ENCODE measurements around the gene MYH10.

The MYH10 gene

DNA sequence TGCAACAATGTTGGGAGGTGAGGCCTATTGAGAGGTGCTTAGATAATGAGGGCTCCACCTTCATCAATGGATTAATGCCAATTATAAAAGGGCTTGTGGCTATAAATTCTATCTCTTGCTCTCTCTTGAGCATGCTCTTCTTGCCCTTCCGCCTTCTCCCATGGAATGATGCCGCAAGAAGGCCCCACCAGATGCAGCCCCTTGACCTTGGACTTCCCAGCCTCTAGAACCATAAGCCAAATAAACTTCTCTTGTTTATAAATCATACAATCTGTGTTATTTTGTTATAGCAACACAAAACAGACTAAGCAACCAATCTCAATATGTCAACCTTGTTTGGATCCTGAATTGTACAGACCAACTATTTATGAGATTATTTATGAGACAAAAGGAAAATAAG lies 20.0 kb downstream of the MYH10 start:
- DNase-seq (ENCODE audit: low read depth in 2 of 3, low spot score in 1 of 3), result no peak

- DNase-seq (ENCODE audit: low read depth in 2 of 3, low spot score in 1 of 3), result no peak
Observed at GRCh38 chr17:8609910-8610309, 20.6 kb downstream of the MYH10 start.

GRCh38 chr17:8608001-8608400 lies 22.5 kb downstream of the MYH10 start:
- DNase-seq (ENCODE audit: low read depth in 2 of 3, low spot score in 1 of 3), result no peak

DNA sequence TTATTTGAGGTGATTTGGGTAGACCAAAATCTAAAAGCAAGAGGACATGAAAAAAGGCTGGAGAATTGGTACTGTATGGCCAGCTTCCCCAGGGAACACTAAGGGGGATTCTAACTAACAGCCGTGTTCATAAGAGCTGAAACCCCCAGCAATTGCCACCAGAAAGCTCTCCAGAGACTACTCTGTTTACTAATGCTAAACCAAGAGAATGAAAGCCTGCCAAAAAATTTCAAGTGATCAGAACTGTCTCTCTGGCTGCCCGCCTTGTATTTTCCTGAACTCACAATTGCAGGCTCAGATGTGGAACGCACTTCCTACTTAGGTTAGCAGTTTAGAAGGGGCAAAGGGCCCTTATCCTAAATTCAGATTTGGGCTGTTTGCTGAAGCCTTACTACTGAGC lies 24.1 kb downstream of the MYH10 start:
- no peak for DNase-seq (ENCODE audit: low read depth in 2 of 3, low spot score in 1 of 3)

GRCh38 chr17:8602679-8603078 lies 27.8 kb downstream of the MYH10 start:
- no peak for DNase-seq (ENCODE audit: low read depth in 2 of 3, low spot score in 1 of 3)

DNA sequence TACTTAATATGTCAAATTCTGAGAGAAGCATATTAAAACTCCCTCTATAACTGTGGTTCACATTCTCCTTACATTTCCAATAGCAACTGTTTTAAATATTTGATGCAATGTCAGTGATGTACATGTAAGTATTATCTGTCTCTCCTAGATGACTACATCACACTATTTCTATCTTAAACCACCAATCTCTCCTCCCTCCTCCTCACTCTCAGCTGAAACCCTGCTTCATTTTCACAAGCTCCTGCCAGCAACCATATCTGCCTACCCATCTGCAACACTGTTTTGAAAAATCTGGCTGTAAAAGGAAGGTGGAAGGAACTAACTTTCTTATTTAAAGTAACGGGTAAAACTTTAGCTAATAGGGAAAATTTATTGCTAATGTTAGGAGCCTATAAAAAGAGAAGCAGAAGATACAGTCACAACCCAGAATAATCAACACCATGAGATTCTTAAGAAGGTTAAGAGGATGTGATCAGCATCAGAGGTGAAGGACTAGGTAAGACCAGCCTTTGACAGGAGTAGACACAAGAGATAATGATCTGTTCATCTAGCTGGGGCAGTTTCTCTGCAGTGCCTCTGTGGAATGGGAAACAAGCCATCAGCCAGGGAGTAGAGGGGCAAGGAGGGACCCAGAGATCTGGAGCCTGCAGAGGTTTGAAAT lies 31.0 kb downstream of the MYH10 start:
- no peak for DNase-seq (ENCODE audit: low read depth in 2 of 3, low spot score in 1 of 3)

- no peak for DNase-seq (ENCODE audit: low read depth in 2 of 3, low spot score in 1 of 3)
Observed at GRCh38 chr17:8598913-8599312, 31.6 kb downstream of the MYH10 start.

DNA sequence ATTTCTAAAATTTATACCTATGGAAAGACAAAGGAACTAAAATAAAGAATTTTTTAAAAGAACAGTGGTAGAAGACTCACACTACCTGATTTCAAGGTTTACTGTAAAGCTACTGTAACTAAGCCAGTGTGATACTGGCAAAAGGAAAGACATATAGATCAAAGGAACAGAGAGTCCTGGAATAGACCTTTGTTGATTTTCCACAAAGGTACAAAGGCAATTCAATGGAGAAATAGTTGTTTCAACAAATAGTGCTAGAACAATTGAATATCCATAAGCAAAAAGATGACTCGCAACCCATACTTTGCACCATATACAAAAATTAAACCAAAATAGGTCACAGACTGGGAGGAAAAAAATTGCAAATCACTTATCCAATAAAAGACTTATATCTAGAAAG lies 36.7 kb downstream of the MYH10 start:
- DNase-seq (ENCODE audit: low read depth in 2 of 3, low spot score in 1 of 3), result no peak

DNA sequence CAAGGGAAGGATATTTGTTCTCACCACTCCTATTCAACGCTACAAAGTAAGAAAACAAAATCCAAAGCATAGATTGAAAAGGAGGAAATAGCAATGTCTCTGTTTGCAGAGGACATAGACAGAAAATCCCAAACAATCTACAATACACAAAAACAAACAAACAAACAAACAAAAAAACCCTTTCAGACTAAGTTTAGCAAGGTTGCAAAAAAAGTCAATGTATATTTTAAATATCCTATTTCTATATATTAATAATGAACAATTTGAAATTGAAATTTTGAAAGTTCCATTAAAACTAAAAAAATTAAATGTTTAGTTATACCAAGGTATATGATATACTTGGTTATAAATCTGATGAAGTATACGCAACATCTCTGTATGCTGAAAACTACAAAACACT lies 37.2 kb downstream of the MYH10 start:
- DNase-seq (ENCODE audit: low read depth in 2 of 3, low spot score in 1 of 3), result no peak

DNA sequence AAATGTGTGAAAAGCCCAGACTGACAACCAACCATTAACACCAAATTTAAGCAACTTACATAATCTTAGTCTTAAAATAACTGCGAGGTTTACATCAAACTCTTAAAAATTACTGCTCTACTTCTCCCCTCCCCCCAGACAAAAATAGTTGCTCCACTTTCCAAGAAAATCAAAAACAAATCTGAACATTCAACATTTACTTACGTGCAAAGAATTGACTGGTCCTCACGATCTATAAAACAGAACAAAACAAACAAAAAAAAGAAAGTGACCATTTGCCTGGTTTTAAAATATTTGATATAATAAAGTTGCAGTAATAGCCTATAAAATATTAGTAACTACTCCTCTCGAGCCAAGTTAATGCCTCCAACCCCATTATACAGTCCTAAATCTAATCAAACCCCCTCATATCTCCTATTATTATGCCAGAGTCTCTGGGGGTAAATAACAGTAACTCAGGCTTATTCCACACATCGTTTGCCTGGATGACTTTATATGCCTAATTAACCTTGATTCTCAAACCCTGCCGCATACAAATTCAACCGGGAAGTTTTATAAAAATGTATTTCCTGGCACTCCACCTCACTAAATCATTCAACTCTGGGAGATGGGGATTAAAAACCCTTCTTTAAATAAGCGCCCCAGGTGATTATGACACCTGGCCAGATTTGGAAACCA lies 41.5 kb downstream of the MYH10 start:
- DNase-seq (ENCODE audit: low read depth in 2 of 3, low spot score in 1 of 3), result no peak

- no peak for DNase-seq (ENCODE audit: low read depth in 2 of 3, low spot score in 1 of 3)
Observed at GRCh38 chr17:8586766-8587165, 43.8 kb downstream of the MYH10 start.

GRCh38 chr17:8585911-8586310 lies 44.6 kb downstream of the MYH10 start:
- no peak for DNase-seq (ENCODE audit: low read depth in 2 of 3, low spot score in 1 of 3)

GRCh38 chr17:8583954-8584353 lies 46.6 kb downstream of the MYH10 start:
- no peak for DNase-seq (ENCODE audit: low read depth in 2 of 3, low spot score in 1 of 3)

GRCh38 chr17:8580952-8581658 lies 49.4 kb downstream of the MYH10 start:
- peak in 1 of 3 donors; percentile 3 for DNase-seq (ENCODE audit: low read depth in 2 of 3, low spot score in 1 of 3)

- no peak for DNase-seq (ENCODE audit: low read depth in 2 of 3, low spot score in 1 of 3)
Observed at GRCh38 chr17:8577868-8578267, 52.7 kb downstream of the MYH10 start.

DNA sequence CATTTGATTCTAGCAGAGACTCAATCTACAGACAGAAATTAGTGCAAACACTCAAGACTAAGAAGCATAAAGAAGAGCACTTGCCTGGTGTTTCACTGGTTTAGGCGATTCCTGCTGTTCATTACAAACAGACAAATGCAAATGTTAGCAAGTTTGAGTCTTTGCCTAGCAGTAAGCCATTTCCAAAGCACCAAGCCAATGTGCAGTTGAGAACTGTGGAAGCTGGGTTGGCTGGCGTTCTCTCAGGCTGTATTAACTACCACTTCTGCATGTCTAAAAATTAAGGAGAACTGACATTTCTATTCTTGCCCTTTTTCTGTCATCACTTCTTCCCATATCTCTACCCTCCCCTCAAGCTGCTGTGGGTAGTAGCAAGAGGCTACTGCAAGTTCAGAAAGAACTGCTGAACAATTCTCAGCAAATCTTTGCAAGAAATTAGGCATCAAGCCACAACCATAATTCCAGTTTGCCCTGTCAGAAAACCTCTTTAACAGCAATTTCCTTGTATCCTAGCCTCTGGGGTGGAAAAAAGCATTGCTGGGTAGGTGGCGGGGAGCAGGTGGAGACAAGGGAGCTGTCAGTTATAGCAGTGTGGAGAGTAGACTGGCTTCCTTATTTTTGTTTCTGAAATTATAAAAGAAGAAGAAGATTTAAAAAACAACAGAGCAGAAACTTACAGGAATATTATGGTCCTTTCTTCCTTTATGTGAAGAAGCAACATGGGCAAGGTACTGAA lies 53.8 kb downstream of the MYH10 start:
- DNase-seq (ENCODE audit: low read depth in 2 of 3, low spot score in 1 of 3), result no peak

DNA sequence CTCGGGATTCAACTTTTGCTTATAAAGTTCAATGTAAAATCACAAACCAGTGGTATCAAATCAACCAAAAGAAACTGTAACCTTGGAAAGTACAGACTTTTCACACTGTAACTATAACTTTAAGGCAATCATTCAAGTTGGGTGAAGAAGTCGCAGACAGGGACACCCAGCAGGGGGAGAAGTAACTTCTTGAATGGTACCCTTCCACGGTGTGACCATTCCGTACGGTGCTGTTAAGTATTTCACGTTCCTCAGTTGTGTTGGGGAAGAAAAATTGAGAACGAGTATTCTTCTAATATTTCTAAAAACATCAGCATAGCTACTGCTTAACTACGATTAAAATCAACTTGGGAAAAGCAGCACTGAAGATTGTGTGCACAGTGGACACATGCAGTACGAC lies 55.8 kb downstream of the MYH10 start:
- DNase-seq (ENCODE audit: low read depth in 2 of 3, low spot score in 1 of 3), result no peak

GRCh38 chr17:8572764-8573163 lies 57.8 kb downstream of the MYH10 start:
- no peak for DNase-seq (ENCODE audit: low read depth in 2 of 3, low spot score in 1 of 3)

GRCh38 chr17:8563981-8564602 lies 66.4 kb downstream of the MYH10 start:
- DNase-seq (ENCODE audit: low read depth in 2 of 3, low spot score in 1 of 3), result no peak

DNA sequence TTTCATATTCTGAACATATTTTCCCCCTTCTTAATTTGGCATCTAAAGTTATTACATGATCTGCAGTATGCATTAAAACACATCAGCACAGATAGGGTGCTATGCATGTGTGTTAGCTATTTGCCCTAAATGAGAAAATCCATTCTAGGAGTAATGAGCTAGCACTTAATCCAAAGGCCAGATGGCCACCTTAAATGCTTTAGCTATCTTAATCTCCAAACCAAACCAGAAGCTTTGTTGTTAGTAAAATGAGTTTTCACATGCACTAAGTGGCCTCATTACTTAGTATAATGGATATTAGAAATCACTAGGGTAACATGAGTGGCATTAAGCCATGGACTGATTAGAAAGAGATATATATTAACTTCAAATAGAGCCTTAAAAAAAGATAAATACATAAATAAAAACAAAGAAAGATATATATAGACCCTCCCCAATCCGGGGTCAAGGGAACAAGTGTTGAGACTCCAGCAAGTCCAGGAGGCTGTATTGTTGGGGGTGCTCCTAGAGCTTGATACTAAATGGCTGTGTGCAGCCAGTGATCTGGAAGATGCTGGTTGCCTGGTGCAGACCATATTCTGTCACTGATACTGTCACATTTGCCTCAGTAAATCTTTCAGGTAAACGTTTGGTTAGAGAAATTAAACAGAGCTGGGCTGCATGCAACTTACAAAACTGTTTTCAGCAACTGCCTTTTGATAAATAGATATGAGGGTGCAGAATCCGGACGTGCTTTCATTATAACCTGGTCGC lies 67.3 kb downstream of the MYH10 start:
- DNase-seq (ENCODE audit: low read depth in 2 of 3, low spot score in 1 of 3), result no peak

- DNase-seq (ENCODE audit: low read depth in 2 of 3, low spot score in 1 of 3), result no peak
Observed at GRCh38 chr17:8558144-8558543, 72.4 kb downstream of the MYH10 start.

Data from stimulated activated CD4-positive, alpha-beta T cell treated with anti-CD3 and anti-CD28 coated beads, Interleukin-12 subunit alpha, Interleukin-12 subunit beta, amount 100 ng/mL, for 48 hours (primary cell).